Adipocyte (in vitro differentiated cells): ENCODE data around the gene CALN1.
"Not testable (repeated sequence)": the region's sequence is repeated elsewhere in the genome, so short reads cannot be mapped to it uniquely, and the experiment has no call there.

Experiments used
- DNase-seq: peaks from one replicate; pipeline ENCODE4 v3.0.0-alpha.2; 2015; ENCODE audit warnings: low read depth
- H3K27me3 ChIP-seq: replicated peaks from 2 replicates; pipeline ENCODE4 v1.7.0; 2013; ENCODE audit warnings: mild to moderate bottlenecking, low read length, moderate library complexity; ENCODE audit not compliant: control insufficient read depth, insufficient read depth
- H3K36me3 ChIP-seq: 2 replicates; pipeline ENCODE4 v1.7.0; 2013; ENCODE audit warnings: low read length, mild to moderate bottlenecking, moderate library complexity; ENCODE audit not compliant: control insufficient read depth, insufficient read depth, severe bottlenecking
- H3K4me1 ChIP-seq: 2 replicates; pipeline ENCODE4 v1.7.0; 2013; ENCODE audit warnings: mild to moderate bottlenecking, low read length, moderate library complexity; ENCODE audit not compliant: control insufficient read depth, insufficient read depth
- H3K4me3 ChIP-seq: 2 replicates; pipeline ENCODE4 v1.7.0; 2013; ENCODE audit warnings: mild to moderate bottlenecking, low read length, moderate library complexity
- H3K9ac ChIP-seq: 2 replicates; pipeline ENCODE4 v1.7.0; 2013; ENCODE audit warnings: mild to moderate bottlenecking, low read length, moderate library complexity
- H3K9me3 ChIP-seq: 2 replicates; pipeline ENCODE4 v1.7.0; 2013; ENCODE audit warnings: mild to moderate bottlenecking, low read length, moderate library complexity; ENCODE audit not compliant: control insufficient read depth

Gene CALN1

GRCh38 chr7:72412121-72412618, at the start of gene CALN1:
Gene CALN1, minus strand, starts transcription at chr7:72412338.
- H3K4me3 ChIP-seq, H3K27me3 ChIP-seq, H3K36me3 ChIP-seq, H3K4me1 ChIP-seq, H3K9me3 ChIP-seq, DNase-seq, H3K9ac ChIP-seq: not testable (repeated sequence)

GRCh38 chr7:72453471-72453870, 41.3 kb upstream of the CALN1 start:
- no peaks in the 10 kb centered on the region for H3K27me3 ChIP-seq
- peaks cover 10% of the 10 kb centered on the region for H3K9me3 ChIP-seq
- no peaks in the 10 kb centered on the region for H3K4me1 ChIP-seq
- H3K4me3 ChIP-seq = no peak overlapping the region
- H3K9ac ChIP-seq = no peak overlapping the region
- no peak for DNase-seq
- H3K36me3 ChIP-seq = no peaks in the 10 kb centered on the region

GRCh38 chr7:72447465-72448204, 35.5 kb upstream of the CALN1 start:
- Histone ChIP-seq H3K9ac (no peak overlapping the region), H3K4me1 (no peaks in the 10 kb centered on the region), H3K36me3 (no peaks in the 10 kb centered on the region), H3K9me3 (peaks cover 2% of the 10 kb centered on the region), H3K4me3 (no peak overlapping the region), H3K27me3 (peaks cover 31% of the 10 kb centered on the region)
- DNase-seq = no peak

- H3K27me3 ChIP-seq = peaks cover 31% of the 10 kb centered on the region
- DNase-seq = no peak
- no peak overlapping the region for H3K4me3 ChIP-seq
Measured at GRCh38 chr7:72446591-72447462, 34.7 kb upstream of the CALN1 start.

GRCh38 chr7:72446131-72446530, 34.0 kb upstream of the CALN1 start:
- H3K9ac ChIP-seq = no peak overlapping the region
- H3K4me3 ChIP-seq = no peak overlapping the region
- H3K9me3 ChIP-seq = no peaks in the 10 kb centered on the region
- H3K27me3 ChIP-seq = peaks cover 31% of the 10 kb centered on the region
- no peak for DNase-seq
- H3K36me3 ChIP-seq = no peaks in the 10 kb centered on the region
- no peaks in the 10 kb centered on the region for H3K4me1 ChIP-seq

More at GRCh38 chr7:72446591-72447462, 34.7 kb upstream of the CALN1 start:
- H3K9me3 ChIP-seq = no peaks in the 10 kb centered on the region
- no peaks in the 10 kb centered on the region for H3K36me3 ChIP-seq
- H3K4me1 ChIP-seq = no peaks in the 10 kb centered on the region
- H3K9ac ChIP-seq = no peak overlapping the region

- no peak for DNase-seq
Measured at GRCh38 chr7:72445580-72445979, 33.4 kb upstream of the CALN1 start.

GRCh38 chr7:72445075-72445474, 32.9 kb upstream of the CALN1 start:
- no peaks in the 10 kb centered on the region for H3K36me3 ChIP-seq
- H3K9ac ChIP-seq = no peak overlapping the region
- peaks cover 31% of the 10 kb centered on the region for H3K27me3 ChIP-seq
- H3K4me3 ChIP-seq = no peak overlapping the region
- H3K4me1 ChIP-seq = no peaks in the 10 kb centered on the region
- no peaks in the 10 kb centered on the region for H3K9me3 ChIP-seq
- DNase-seq = no peak

More at GRCh38 chr7:72445580-72445979, 33.4 kb upstream of the CALN1 start:
- no peaks in the 10 kb centered on the region for H3K9me3 ChIP-seq
- H3K36me3 ChIP-seq = no peaks in the 10 kb centered on the region
- H3K9ac ChIP-seq = no peak overlapping the region
- H3K4me3 ChIP-seq = no peak overlapping the region
- peaks cover 31% of the 10 kb centered on the region for H3K27me3 ChIP-seq
- H3K4me1 ChIP-seq = no peaks in the 10 kb centered on the region

GRCh38 chr7:72444026-72444776, 32.1 kb upstream of the CALN1 start:
- Histone ChIP-seq H3K9me3 (no peaks in the 10 kb centered on the region), H3K4me3 (no peak overlapping the region), H3K27me3 (peaks cover 31% of the 10 kb centered on the region), H3K9ac (no peak overlapping the region), H3K36me3 (no peaks in the 10 kb centered on the region), H3K4me1 (no peaks in the 10 kb centered on the region)
- no peak for DNase-seq

- no peak overlapping the region for H3K9ac ChIP-seq
- no peak overlapping the region for H3K4me3 ChIP-seq
- no peaks in the 10 kb centered on the region for H3K9me3 ChIP-seq
- H3K36me3 ChIP-seq = no peaks in the 10 kb centered on the region
- DNase-seq = no peak
- no peaks in the 10 kb centered on the region for H3K4me1 ChIP-seq
- H3K27me3 ChIP-seq = peaks cover 20% of the 10 kb centered on the region
Measured at GRCh38 chr7:72441791-72442190, 29.7 kb upstream of the CALN1 start.

- Histone ChIP-seq H3K4me1 (peaks cover 11% of the 10 kb centered on the region), H3K36me3 (no peaks in the 10 kb centered on the region), H3K9ac (no peak overlapping the region), H3K4me3 (no peak overlapping the region), H3K9me3 (no peaks in the 10 kb centered on the region), H3K27me3 (no peaks in the 10 kb centered on the region)
- DNase-seq = no peak
Measured at GRCh38 chr7:72438491-72438890, 26.4 kb upstream of the CALN1 start.

GRCh38 chr7:72437610-72438009, 25.5 kb upstream of the CALN1 start:
- H3K9ac ChIP-seq = no peak overlapping the region
- no peaks in the 10 kb centered on the region for H3K27me3 ChIP-seq
- no peak overlapping the region for H3K4me3 ChIP-seq
- H3K9me3 ChIP-seq = no peaks in the 10 kb centered on the region
- no peak for DNase-seq
- H3K36me3 ChIP-seq = no peaks in the 10 kb centered on the region
- peaks cover 11% of the 10 kb centered on the region for H3K4me1 ChIP-seq
